HEK293 (cell line): ENCODE measurements around the gene TMED7.

ENCODE experiments used
- ZBTB17 ChIP-seq: fragments of 450-650 bp; formaldehyde crosslinking; IDR thresholded peaks from 2 replicates; pipeline ENCODE4 v1.5.1; 2016; ENCODE audit warnings: missing biosample characterization, missing genetic modification characterization
- ZNF155 ChIP-seq: fragments of 450-650 bp; formaldehyde crosslinking; IDR thresholded peaks from 2 replicates; pipeline ENCODE4 v1.5.1; 2016; ENCODE audit warnings: missing biosample characterization, missing genetic modification characterization
- ZNF211 ChIP-seq: fragments of 450-650 bp; formaldehyde crosslinking; IDR thresholded peaks from 2 replicates; pipeline ENCODE4 v1.5.1; 2016; ENCODE audit warnings: low read depth, missing biosample characterization, missing genetic modification characterization
- ZNF274 ChIP-seq, 2 experiments: fragments of 200-500 bp in 1 of 2; fragments of 450-650 bp in 1 of 2; sonication (Bioruptor generic) in 1 of 2; formaldehyde crosslinking in 1 of 2; IDR thresholded peaks; 2 replicates each; pipeline versions ENCODE4 v1.5.1 to v1.6.1; 2014 to 2016; ENCODE audit warnings: borderline replicate concordance in 1 of 2, inconsistent platforms in 1 of 2, low read length in 1 of 2, missing biosample characterization in 1 of 2, missing genetic modification characterization in 1 of 2

DNA sequence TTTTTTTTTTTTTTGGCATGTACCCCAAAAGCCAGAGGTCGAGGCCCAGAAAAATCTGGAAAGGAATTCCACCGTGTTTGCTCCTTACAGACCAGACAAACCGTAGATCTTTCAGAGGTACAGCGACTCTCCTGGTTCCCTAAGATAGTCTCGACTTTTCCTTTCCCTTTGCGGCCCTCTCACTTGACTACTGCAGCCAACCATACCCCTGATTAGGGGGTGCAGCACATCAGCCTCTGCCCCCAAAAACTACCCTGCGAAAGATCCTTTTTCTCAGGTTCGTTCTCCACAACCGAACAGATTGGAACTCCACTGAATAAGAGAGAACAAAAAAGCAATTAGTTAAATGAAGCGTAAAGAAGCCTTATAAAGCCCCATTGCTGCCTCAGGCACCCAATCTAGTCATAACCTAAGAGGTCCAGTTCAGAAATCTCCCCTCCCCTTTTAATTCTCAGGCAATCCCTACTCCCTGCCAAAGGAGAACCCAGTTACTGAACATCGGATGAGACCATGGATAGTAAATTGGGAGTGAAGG, 23.2 kb downstream of the TMED7 start:
- TF ChIP-seq ZNF274 (IDR thresholded peaks at IDR 0.05; ENCODE audit: low read length) = no peak
- no peak for TF ChIP-seq ZNF274 (tag by site-specific recombination; IDR thresholded peaks at IDR 0.05; ENCODE audit: borderline replicate concordance)
- no peak for TF ChIP-seq ZBTB17
- TF ChIP-seq ZNF211 (tag by site-specific recombination) = no peak
- no peak for TF ChIP-seq ZNF155 (tag by site-specific recombination)
